ENCODE data around the gene ANAPC2.

Gene ANAPC2

DNA sequence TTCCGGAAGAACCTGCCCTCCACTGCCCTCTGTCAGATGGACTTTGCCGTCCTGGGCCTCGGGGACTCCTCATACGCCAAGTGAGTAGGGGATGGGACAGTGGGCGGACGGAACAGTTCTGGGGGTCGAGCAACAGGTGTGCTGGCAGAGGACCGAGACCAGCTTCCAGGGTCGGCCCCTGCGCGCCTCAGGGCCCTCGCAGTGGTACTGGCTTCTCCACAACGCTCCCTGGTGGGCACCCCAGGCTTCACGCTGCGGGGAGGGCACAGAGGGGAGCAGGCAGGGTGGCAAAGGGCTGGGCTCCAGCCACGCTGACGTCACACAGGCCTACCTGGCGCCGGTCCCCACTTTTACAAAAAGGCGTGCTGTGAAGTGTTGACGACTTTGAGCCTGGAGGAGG lies 24.2 kb upstream of the ANAPC2 start:
- ChIA-PET CTCF (no interaction called here), POLR2A (interaction anchor here (1.0 to 1.5 kb wide), 3 partner anchors 10 to 23 kb away, joined by 3 to 5 read pairs (median 3); partner anchors contain the start of gene RNF208)
- DNase-seq (ENCODE audit: extremely low spot score): no peak
- TF ChIP-seq ARNT (IDR thresholded peaks at IDR 0.05): no peak
- no peak for TF ChIP-seq FOXK2 (IDR thresholded peaks at IDR 0.05)
- no peak for TF ChIP-seq ZNF384 (IDR thresholded peaks at IDR 0.05)
- no peak for TF ChIP-seq CTBP1 (IDR thresholded peaks at IDR 0.05; ENCODE audit: borderline replicate concordance)
- no peak for TF ChIP-seq NFRKB (IDR thresholded peaks at IDR 0.05)
- no peak for TF ChIP-seq LEF1 (IDR thresholded peaks at IDR 0.05; ENCODE audit: borderline replicate concordance)
- no peak for TF ChIP-seq BHLHE40 (IDR thresholded peaks at IDR 0.05; ENCODE audit: borderline replicate concordance)
- TF ChIP-seq HDGF (IDR thresholded peaks at IDR 0.05; ENCODE audit: borderline replicate concordance): no peak
- TF ChIP-seq FOXA1 (IDR thresholded peaks at IDR 0.05): no peak
- TF ChIP-seq PKNOX1 (IDR thresholded peaks at IDR 0.05): no peak

- POLR2A ChIA-PET: interaction anchor here (0.6 to 1.1 kb wide), 2 partner anchors 9 to 11 kb away, joined by 3 to 5 read pairs; partner anchors contain the start of gene RNF208
- CTCF ChIA-PET: no interaction called here
- no peak for DNase-seq (ENCODE audit: extremely low spot score)
- TF ChIP-seq BHLHE40 (IDR thresholded peaks at IDR 0.05; ENCODE audit: borderline replicate concordance) (no peak), NFRKB (IDR thresholded peaks at IDR 0.05) (no peak), ZNF384 (IDR thresholded peaks at IDR 0.05) (no peak), CTBP1 (IDR thresholded peaks at IDR 0.05; ENCODE audit: borderline replicate concordance) (no peak), SP1 (IDR thresholded peaks at IDR 0.05) (no peak), SUZ12 (IDR thresholded peaks at IDR 0.05) (no peak), LEF1 (IDR thresholded peaks at IDR 0.05; ENCODE audit: borderline replicate concordance) (no peak), PKNOX1 (IDR thresholded peaks at IDR 0.05) (no peak), ARNT (IDR thresholded peaks at IDR 0.05) (no peak), FOXK2 (IDR thresholded peaks at IDR 0.05) (no peak), FOXA1 (IDR thresholded peaks at IDR 0.05) (no peak), L3MBTL2 (conservative IDR thresholded peaks at IDR 0.05) (no peak)
Measured at GRCh38 chr9:137211532-137211931, 23.2 kb upstream of the ANAPC2 start.

GRCh38 chr9:137206602-137207001 lies 18.2 kb upstream of the ANAPC2 start:
- CTCF ChIA-PET: interaction anchor here (0.6 kb wide), 1 partner anchor 145 kb away, joined by 4 read pairs; no protein-coding TSS in a partner anchor

GRCh38 chr9:137205126-137206069 lies 17.0 kb upstream of the ANAPC2 start, which contains the start of the genes NDOR1 and TMEM203:
Gene NDOR1 (plus strand): TSS chr9:137205700. CDS start chr9:137205778, 78 bp downstream.
Gene TMEM203 (minus strand): TSS chr9:137205648. CDS start chr9:137205414, 234 bp downstream.
- DNase-seq (ENCODE audit: extremely low spot score): peak; percentile 94
- ChIA-PET CTCF (no interaction called here), POLR2A (interaction anchor here (0.6 to 2.3 kb wide), 11 partner anchors 10 to 75 kb away, joined by 3 to 16 read pairs (median 5); partner anchors contain the start of genes ANAPC2, RNF208, SSNA1 and TUBB4B)
- TF ChIP-seq ZNF384 (IDR thresholded peaks at IDR 0.05) (no peak), L3MBTL2 (conservative IDR thresholded peaks at IDR 0.05) (peak; percentile 53), ELF4 (IDR thresholded peaks at IDR 0.05) (peak; percentile 49)

More at GRCh38 chr9:137206602-137207001, 18.2 kb upstream of the ANAPC2 start:
- POLR2A ChIA-PET: interaction anchor here (1.0 to 1.9 kb wide), 4 partner anchors 10 to 77 kb away, joined by 3 to 6 read pairs (median 4); no protein-coding TSS in a partner anchor
- TF ChIP-seq TARDBP (IDR thresholded peaks at IDR 0.05) (no peak), FOXA1 (IDR thresholded peaks at IDR 0.05) (no peak), ZNF384 (IDR thresholded peaks at IDR 0.05) (no peak), FOXK2 (IDR thresholded peaks at IDR 0.05) (no peak), ELF4 (IDR thresholded peaks at IDR 0.05) (no peak), CTBP1 (IDR thresholded peaks at IDR 0.05; ENCODE audit: borderline replicate concordance) (no peak), NFRKB (IDR thresholded peaks at IDR 0.05) (no peak), LEF1 (IDR thresholded peaks at IDR 0.05; ENCODE audit: borderline replicate concordance) (no peak), HDGF (IDR thresholded peaks at IDR 0.05; ENCODE audit: borderline replicate concordance) (no peak), SUZ12 (IDR thresholded peaks at IDR 0.05) (no peak), FOXM1 (IDR thresholded peaks at IDR 0.05; ENCODE audit: borderline replicate concordance) (no peak), L3MBTL2 (conservative IDR thresholded peaks at IDR 0.05) (no peak), BHLHE40 (IDR thresholded peaks at IDR 0.05; ENCODE audit: borderline replicate concordance) (no peak), ARNT (IDR thresholded peaks at IDR 0.05) (no peak), PKNOX1 (IDR thresholded peaks at IDR 0.05) (no peak), SP1 (IDR thresholded peaks at IDR 0.05) (no peak)
- no peak for DNase-seq (ENCODE audit: extremely low spot score)

GRCh38 chr9:137204731-137205125 lies 16.4 kb upstream of the ANAPC2 start:
- TF ChIP-seq LEF1 (IDR thresholded peaks at IDR 0.05; ENCODE audit: borderline replicate concordance) (no peak), FOXK2 (IDR thresholded peaks at IDR 0.05) (no peak), NFRKB (IDR thresholded peaks at IDR 0.05) (no peak), SP1 (IDR thresholded peaks at IDR 0.05) (no peak), TARDBP (IDR thresholded peaks at IDR 0.05) (no peak), ZNF384 (IDR thresholded peaks at IDR 0.05) (no peak), ARNT (IDR thresholded peaks at IDR 0.05) (no peak), HDGF (IDR thresholded peaks at IDR 0.05; ENCODE audit: borderline replicate concordance) (no peak), FOXM1 (IDR thresholded peaks at IDR 0.05; ENCODE audit: borderline replicate concordance) (no peak), FOXA1 (IDR thresholded peaks at IDR 0.05) (no peak), ELF4 (IDR thresholded peaks at IDR 0.05) (no peak), BHLHE40 (IDR thresholded peaks at IDR 0.05; ENCODE audit: borderline replicate concordance) (no peak), L3MBTL2 (conservative IDR thresholded peaks at IDR 0.05) (no peak), SUZ12 (IDR thresholded peaks at IDR 0.05) (no peak), CTBP1 (IDR thresholded peaks at IDR 0.05; ENCODE audit: borderline replicate concordance) (no peak), PKNOX1 (IDR thresholded peaks at IDR 0.05) (no peak)
- ChIA-PET POLR2A (interaction anchor here (0.6 to 2.3 kb wide), 11 partner anchors 9 to 75 kb away, joined by 3 to 16 read pairs (median 5); partner anchors contain the start of genes ANAPC2, RNF208, SSNA1 and TUBB4B), CTCF (no interaction called here)
- no peak for DNase-seq (ENCODE audit: extremely low spot score)

Measured in HEK293T (cell line).